Measurements from ENCODE around the gene SCAI.
"Not testable (repeated sequence)": the region's sequence is repeated elsewhere in the genome, so short reads cannot be mapped to it uniquely, and the experiment has no call there.

Gene SCAI

DNA sequence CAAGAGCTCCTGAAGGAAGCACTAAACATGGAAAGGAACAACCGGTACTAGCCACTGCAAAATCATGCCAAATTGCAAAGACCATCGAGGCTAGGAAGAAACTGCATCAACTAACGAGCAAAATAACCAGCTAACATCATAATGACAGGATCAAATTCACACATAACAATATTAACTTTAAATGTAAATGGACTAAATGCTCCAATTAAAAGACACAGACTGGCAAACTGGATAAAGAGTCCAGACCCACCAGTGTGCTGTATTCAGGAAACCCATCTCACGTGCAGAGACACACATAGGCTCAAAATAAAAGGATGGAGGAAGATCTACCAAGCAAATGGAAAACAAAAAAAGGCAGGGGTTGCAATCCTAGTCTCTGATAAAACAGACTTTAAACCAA lies 131.3 kb downstream of the SCAI start:
- DNase-seq: not testable (repeated sequence)

DNA sequence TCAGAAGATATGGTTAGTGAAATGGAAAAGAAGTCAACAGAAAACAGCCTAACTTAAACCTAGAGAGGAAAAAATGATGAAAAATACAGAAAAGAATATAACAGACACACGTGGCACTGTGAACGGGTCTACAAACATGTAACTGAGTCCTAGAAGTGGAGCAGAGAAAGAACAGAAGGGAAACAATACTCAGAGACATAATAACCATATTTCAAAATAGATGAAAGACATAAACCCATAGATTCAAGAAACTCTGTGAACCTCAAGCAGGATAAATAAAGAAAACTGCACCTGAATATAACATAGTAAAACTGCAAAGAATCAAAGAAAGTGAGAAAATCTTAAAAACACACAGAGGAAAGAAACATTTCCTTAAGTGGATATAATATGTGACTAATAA lies 134.7 kb downstream of the SCAI start:
- DNase-seq: no peak

DNA sequence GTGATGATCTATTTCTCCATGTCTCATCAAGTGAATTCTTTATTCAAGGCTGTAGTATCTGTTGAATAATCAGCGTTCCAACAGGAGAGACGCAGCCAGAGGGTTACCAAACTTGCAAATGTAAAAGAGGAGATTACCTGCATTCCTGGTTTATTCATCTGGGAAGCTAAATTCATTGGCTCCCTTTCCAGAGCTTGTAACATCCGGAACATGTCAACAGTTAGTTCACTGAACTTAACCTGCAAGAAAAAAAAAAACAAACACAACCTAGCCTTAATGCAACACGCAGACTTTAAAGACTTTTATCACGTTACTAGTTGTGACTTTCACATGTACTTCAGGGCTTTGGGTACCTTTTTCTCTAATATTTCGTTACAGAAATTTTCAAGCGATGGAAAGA lies 140.0 kb downstream of the SCAI start:
- DNase-seq: no peak

DNA sequence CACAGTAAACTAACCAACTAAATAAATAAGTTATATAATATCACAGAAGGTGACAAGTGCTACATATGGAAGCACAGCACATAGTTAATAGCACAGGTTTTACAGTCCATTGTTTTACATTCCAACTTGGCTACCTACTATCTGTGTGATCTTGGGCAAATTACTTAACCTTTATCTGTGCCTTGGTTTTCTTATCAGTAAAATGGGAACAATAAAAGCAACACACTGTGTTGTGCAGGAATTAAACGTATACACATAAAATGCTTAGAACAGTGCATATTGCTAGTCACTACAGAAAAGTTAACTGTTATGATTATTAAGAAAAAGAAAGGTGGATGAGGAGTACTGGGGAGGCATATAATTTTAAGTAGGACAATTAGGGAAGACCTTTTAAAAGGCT lies 159.6 kb downstream of the SCAI start:
- no peak for DNase-seq

DNA sequence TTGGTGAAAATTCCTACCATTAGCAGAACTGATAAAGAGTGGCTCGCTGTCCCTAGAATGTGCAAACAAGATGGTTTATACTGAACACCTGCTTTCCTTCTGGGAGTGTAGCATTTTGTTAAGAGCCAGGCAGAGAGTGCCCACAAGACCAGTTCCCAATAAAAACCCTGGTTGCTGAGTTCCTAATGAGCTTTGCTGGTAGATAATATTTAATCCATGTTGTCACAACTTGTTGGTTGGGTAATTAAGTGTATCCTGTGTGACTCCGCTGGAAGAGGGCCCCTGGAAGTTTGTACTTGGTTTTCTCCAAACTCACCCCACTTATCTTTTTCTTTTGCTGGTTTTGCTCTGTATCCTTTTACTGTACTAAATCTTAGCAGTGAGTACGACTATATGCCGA lies 162.9 kb downstream of the SCAI start:
- no peak for DNase-seq

DNA sequence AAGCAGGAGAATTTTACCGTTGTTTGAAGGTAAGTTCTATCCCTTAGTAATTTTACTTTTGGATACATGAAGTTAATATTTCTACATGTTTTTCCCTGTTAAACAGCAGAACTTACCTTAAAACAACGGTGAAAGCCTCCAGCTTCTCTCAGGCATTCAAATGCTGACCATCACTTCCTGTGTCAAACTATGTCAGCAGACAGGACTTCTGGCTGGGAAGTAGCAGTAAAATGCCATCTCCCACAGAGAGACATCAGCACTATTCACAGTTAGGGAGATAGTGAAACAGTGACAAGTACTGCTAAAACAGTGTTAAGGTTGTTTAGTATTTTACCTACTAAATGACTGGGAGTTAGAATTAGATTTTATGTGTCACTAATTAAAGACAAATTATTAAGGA lies 168.2 kb downstream of the SCAI start:
- DNase-seq: no peak

DNA sequence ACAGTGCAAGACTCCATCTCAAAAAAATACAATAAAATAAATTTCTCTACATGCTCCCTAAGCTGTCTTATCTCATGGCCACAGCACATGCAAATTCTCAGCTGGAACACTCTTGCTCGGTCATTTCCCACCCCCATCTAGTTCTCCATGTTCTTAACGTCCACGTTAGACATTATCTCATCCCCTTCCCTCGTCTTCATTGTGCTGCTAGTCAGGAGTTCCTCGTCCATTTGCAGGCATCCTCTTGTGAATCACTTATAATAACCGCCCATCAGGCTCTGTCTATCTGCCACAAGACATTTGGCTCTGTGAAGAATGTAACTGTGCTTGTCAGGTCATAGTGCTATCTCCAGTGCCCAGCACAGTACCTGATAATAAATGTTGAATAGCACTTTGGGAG lies 169.5 kb downstream of the SCAI start:
- DNase-seq: no peak

DNA sequence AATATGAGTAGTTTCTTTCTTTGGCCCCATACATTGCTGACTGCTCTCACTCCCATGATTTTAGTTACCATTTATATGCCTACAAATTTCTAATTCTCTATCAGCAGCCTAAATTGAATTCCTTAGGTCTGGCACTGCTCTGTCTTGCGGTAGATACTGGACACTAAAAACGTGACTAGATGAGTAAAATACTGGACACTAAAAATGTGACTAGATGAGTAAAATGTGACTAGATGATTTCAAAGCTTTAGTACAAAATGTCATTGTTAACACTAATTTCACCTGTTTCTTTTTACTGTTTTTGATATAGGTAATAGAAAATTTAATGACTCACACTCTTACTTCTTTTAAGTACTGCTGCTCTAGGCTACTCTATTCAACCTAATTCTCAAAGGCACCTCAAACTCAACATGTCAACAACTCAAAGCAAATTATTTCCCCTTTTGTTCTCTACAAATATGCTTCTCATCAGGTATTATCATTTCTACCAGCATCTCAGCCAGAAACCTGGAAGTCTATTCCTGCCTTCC lies 171.0 kb downstream of the SCAI start:
- DNase-seq: no peak

DNA sequence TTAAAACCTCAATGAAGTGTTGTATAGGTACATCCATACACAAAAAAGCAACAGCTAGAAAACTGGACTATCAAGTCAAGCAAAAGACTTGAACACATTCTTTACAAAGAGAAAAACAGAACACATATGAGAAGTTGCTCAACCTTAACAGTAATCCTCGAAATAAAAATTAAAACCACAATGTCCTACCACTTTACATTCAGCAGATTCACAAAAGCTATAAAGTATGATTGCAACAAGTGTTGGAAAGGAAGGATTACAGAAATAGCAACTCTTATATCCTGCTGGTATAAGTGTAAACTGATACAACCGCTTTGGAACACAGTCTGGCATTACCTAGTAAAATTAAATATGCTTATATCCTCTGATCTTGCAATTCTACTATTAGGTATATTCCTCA lies 173.9 kb downstream of the SCAI start:
- DNase-seq: no peak

DNA sequence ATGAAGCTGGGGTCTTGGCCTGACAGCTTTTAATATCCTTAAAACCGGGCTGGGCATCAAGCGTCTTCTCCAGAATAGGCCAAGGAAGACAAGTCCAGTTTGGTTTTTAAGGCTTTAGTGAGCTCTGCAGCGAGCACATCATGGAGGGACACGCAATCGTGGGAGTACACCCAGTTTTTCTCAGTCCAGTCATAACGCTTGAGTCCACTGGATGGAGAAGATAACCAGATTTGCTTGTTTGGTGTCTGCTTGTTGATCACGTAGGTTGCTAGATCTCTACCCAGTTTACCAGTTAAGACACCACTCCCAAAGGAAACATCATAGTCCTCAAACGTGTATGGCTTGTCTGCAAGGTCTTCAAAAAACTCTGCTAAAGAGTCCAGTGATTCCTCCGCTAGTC lies 175.1 kb downstream of the SCAI start:
- no peak for DNase-seq

DNA sequence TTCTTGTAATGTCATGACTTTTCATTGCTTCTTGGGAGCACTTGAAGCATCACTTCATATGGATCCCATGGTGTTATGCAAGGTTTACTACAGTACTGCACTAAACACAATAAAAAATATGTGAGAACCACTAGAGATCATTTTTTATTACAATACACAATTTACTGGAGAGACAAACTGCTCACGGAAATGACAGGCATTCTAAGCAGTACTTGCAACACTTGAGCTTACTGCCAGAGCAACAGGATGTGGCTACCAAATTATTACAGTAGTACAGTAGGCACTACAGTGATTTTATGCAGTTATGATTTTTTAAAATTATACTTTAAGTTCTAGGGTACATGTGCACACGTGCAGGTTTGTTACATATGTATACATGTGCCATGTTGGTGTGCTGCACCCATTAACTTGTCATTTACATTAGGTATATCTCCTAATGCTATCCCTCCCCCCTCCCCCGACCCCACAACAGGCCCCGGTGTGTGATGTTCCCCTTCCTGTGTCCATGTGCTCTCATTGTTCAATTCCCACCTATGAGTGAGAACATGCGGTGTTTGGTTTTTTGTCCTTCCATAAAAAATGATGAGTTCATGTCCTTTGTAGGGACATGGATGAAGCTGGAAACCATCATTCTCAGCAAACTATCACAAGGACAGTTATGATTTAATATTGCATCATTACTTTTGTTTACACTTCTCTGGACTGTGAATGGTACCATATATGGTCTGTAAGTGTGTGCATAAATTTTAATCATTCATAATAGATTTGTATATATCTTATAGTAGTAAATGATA lies 177.4 kb downstream of the SCAI start:
- not testable (repeated sequence) for DNase-seq

DNA sequence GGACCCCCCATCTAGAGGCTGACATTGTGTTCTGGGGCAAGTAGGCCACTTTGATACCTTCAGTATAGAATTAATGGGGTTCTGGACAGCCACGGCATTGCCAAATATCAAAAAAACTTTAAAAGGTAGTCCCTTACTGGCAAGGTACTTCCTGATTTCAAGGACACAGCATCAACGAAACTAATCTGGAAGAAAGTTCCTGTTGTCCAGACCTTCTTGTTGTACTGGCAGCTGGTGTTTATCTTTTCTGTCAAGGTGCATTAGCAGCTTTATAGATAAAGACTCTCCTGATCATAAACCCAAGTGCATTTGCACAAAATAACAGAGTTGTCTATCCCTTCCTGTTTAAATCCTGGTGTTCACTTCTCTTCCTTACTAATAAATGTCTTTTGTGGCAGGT lies 178.7 kb downstream of the SCAI start:
- DNase-seq: no peak

DNA sequence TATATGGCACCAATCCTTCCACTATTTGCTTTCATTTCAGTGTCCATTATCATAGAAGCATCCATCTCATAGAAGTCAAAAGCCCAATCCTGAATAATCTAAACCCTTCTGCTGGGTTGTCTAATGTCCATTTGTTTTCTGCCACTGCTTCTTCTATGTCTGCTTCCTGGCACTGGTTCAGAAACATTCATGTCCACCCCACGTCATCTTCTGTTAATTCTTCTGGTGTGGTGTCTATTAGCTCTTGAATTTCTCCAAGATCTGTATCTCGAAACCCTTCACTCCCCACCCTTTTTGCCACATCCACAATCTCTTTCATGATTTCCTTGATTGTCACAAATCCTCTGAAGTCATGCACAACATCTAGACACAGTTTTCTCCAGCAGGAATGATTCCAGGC lies 179.3 kb downstream of the SCAI start:
- DNase-seq: no peak

DNA sequence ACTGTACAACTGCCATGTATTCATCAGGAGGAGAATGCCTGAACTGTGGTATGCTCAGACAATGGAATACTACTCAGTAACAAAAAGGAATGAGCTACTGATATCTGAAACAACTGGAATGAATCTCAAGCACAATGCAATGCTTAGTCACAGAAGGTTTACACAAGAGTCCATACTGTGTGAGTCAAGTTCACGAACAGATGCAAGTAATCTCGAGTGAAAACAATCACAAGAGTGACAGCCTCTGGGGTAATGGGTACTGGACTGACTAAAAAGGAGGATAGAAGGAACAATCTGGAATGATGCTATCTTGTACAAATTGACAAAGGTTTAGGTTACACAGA lies 182.9 kb downstream of the SCAI start:
- DNase-seq: no peak

DNA sequence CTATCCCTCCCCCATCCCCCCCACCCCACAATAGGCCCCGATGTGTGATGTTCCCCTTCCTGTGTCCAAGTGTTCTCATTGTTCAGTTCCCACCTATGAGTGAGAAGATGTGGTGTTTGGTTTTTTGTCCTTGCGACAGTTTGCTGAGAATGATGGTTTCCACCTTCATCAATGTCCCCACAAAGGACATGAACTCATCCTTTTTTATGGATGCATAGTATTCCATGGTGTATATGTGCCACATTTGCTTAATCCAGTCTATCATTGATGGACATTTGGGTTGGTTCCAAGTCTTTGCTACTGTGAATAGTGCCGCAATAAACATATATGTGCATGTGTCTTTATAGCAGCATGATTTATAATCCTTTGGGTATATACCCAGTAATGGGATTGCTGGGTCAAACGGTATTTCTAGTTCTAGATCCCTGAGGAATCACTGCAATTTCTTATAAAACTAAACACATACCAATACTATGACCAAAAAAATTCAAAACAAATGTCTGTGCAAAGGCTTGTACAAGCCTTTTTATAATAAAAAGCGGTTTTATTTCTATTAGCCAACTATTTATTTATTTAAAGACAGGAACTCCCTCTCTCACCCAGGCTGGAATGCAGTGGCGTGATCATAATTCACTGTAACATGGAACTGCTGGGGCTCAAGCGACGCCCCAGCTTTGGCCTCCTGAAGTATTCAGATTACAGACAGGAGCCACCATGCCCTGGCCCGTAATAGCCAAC lies 183.5 kb downstream of the SCAI start:
- not testable (repeated sequence) for DNase-seq

DNA sequence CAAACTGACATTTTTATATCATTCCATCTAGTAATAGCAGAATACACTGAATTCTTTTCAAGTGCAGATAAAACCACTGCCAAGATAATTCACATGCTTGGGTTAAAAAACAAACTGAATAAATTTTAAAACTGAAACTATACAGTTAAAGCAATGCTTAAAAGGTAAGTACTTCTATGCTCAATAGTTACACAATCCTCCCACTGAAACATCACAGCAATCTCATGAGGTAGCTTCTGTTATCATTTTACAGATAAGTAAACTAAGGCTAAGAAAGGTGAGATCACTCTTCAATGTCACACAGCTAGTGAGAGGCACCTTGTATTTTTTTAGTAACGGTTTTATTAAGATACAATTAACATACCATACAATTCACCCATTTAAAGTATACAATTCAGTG lies 189.1 kb downstream of the SCAI start:
- no peak for DNase-seq

DNA sequence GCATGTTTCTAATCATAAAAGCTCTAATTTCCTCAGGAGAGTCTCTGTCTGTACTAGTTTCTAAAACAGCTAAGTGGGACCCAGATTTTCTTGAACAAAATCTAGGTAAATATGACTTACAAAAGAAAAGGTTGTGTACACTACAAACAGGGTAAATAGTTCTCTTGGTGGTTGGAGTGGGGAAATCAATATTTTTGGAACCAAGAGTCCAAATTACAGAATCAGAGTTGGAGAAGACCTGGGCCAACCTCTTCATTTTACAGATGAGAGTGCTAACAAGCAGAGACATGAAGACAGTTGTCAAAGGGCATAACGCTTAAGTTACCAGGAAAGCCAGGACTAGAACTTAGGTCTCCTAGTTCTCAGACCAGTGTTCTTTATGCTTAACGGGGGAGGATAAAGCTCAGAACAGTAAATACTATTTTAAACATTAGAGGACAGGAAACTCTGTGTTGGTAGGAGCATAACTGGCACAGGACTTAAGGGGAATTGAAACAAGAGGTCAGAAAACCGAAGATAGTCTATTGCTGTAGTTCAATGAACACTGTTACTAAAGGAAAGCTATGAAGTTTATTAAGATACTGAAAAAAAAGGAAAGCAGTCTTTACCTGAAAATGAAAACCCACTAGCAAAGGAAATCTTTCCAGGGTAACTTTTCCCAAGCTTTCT lies 193.1 kb downstream of the SCAI start:
- no peak for DNase-seq

DNA sequence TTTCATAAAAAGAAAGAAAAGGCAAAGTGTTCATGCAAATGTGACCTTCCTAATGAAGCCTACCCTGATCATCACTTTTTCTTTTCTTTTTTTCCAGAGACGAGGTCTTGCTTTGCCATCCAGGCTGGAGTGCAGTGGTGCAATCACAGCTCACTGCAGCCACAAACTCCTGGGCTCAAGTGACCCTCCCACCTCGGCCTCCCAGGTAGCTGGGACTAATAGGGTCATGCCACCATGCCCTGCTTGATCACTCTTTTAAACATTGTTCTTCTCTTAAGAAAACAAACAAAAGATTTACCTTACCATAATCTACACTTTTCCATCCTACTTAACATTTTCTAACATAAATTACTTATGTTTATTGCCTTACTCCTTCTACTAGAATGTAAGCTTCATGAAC lies 193.9 kb downstream of the SCAI start:
- no peak for DNase-seq

DNA sequence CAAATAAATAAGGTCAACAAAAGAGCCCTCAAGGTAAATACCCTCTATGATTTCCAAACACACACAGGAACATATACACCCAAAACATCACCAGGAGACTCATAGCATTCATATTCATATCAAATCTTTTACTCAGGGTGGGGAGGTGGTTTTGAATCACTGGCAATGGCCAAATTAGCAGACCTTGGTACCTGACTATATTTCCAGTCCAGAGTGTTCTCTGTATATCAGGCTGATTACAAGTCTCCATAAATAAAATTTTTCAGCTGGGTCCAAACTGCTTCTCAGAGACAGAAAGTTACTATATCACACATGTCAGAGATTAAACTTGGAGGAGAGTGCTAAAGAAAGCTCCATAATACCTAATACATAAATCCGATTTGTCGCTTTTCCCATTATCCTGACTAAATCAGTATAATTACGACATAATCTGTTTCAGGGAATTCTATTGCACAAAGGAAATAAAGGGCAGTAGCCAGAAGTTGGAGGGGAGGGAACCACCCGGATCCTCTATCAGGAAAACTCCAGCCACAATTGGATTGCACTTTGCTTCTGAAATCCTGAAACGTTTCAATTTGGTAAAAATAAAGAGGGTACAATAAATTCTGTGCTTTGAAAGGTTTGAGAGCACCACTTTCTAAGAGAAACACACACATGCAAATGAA lies 195.5 kb downstream of the SCAI start:
- DNase-seq: no peak

DNA sequence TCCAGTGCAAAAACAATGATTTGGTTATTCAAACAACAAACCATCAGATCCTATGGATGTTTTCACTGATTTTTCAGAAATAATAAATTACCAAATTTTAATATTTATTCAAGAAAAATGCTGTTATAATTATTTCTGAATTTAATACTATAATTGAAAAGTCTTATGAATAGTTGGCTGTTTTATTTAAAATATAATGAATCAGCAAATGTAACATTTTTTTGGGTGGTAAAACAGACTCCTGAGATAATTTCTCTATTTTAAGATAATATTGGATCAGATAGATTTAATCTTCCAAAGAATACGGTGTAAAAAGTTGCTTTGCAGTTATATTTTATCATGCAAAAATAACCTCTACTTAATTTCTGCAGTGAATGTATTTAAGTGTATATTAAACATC lies 197.2 kb downstream of the SCAI start:
- no peak for DNase-seq

DNA sequence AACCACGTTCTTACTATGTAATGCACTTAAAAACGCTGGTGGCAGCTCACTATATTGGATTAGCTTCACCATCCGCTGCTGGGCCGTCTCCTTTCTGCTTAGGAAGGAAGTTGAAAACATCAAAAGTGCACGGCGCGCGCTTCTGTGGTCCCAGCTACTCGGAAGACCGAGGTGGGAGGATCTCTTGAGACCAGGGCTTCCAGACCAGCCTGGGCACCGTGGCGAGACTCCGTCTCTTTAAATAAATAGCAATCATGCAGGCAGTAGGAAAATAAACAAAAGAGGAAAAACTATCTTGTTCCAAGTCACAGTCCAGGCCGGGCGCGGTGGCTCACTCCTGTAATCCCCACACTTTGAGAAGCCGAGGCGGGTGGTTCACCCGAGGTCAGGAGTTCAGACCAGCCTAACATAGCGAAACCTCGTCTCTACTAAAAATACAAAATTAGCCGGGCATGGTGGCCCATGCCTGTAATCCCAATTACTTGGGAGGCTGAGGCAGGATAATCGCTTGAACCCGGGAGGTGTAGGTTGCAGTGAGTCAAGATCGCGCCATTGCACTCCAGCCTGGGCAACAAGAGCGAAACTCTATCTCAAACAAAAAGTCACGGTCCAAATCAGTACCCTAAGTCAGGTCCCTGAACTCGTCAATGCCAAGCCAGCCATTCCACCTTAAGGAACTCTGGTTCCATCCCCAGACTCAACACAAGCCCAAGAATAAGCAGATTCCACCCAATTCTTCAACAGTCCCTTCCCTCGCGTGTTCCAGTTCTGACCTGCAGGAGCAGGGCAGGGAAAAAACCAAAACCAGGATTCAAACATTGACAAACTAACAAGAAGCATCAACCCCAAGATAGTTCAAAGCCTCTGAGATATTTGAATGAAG lies 201.4 kb downstream of the SCAI start:
- peak; percentile 77 for DNase-seq

All from NCI-H69 (cell line).